GM18517 (cell line): ENCODE measurements around the gene KRTAP4-7.
"Not testable (repeated sequence)": the region's sequence is repeated elsewhere in the genome, so short reads cannot be mapped to it uniquely, and the experiment has no call there.

ENCODE experiments used
- ATAC-seq: cut with Tn5 transposase; IDR thresholded peaks from one replicate; pipeline ENCODE4 v1.9.1; 2021; ENCODE audit warnings: mild to moderate bottlenecking, moderate library complexity; ENCODE audit not compliant: unreplicated experiment

The KRTAP4-7 gene

GRCh38 chr17:41065016-41065689 lies 18.8 kb upstream of the KRTAP4-7 start:
- ATAC-seq: not testable (repeated sequence)

GRCh38 chr17:41065829-41066624 lies 17.9 kb upstream of the KRTAP4-7 start, which contains the start of gene KRTAP2-4:
KRTAP2-4 (minus strand) TSS chr17:41065879; CDS start chr17:41065845, 34 bp downstream.
- no peak for ATAC-seq

GRCh38 chr17:41067281-41067680 lies 16.7 kb upstream of the KRTAP4-7 start:
- ATAC-seq: no peak

- ATAC-seq: no peak
Observed at GRCh38 chr17:41069031-41069430, 14.9 kb upstream of the KRTAP4-7 start.

GRCh38 chr17:41071606-41072360 lies 12.2 kb upstream of the KRTAP4-7 start:
- ATAC-seq: no peak

GRCh38 chr17:41073676-41074075 lies 10.3 kb upstream of the KRTAP4-7 start:
- ATAC-seq: no peak

- no peak for ATAC-seq
Observed at GRCh38 chr17:41076788-41077187, 7.2 kb upstream of the KRTAP4-7 start.

- ATAC-seq: no peak
Observed at GRCh38 chr17:41082626-41083025, 1.3 kb upstream of the KRTAP4-7 start.

GRCh38 chr17:41083427-41083826 lies 523 bp upstream of the KRTAP4-7 start:
- ATAC-seq: not testable (repeated sequence)

GRCh38 chr17:41088760-41089352 lies 4.9 kb downstream of the KRTAP4-7 start:
- not testable (repeated sequence) for ATAC-seq

- no peak for ATAC-seq
Observed at GRCh38 chr17:41096055-41096454, 12.1 kb downstream of the KRTAP4-7 start.

GRCh38 chr17:41098042-41098441 lies 14.1 kb downstream of the KRTAP4-7 start, which contains the start of gene KRTAP4-8:
KRTAP4-8 (minus strand) TSS chr17:41098142; CDS start chr17:41098084, 58 bp downstream.
- no peak for ATAC-seq

- ATAC-seq: no peak
Observed at GRCh38 chr17:41098481-41098880, 14.5 kb downstream of the KRTAP4-7 start.

GRCh38 chr17:41099682-41100480 lies 15.9 kb downstream of the KRTAP4-7 start:
- ATAC-seq: not testable (repeated sequence)

- ATAC-seq: no peak
Observed at GRCh38 chr17:41101586-41102259, 17.8 kb downstream of the KRTAP4-7 start, which contains the start of gene KRTAP4-16. KRTAP4-16 (minus strand) TSS chr17:41102209; CDS start chr17:41102209, 0 bp downstream.

- no peak for ATAC-seq
Observed at GRCh38 chr17:41103896-41104295, 19.9 kb downstream of the KRTAP4-7 start.

GRCh38 chr17:41104386-41105038 lies 20.6 kb downstream of the KRTAP4-7 start:
- ATAC-seq: not testable (repeated sequence)

GRCh38 chr17:41105347-41105746 lies 21.4 kb downstream of the KRTAP4-7 start, which contains the start of gene KRTAP4-9:
KRTAP4-9 (plus strand) TSS chr17:41105389; CDS start chr17:41105389, 0 bp downstream.
- ATAC-seq: not testable (repeated sequence)
